SU-DHL-6 (cell line): ENCODE measurements around the gene PRKN.

Experiments used
- CTCF ChIP-seq: fragments of 200-600 bp; sonication (generic); IDR thresholded peaks from one replicate; pipeline ENCODE4 v1.5.1; 2017; ENCODE audit warnings: antibody characterized with exemption, mild to moderate bottlenecking, low read length, moderate library complexity; ENCODE audit not compliant: insufficient read depth, poor library complexity, severe bottlenecking
- EZH2phosphoT487 ChIP-seq: fragments of 200-600 bp; sonication (generic), shearing (Covaris generic); conservative IDR thresholded peaks from 2 replicates; pipeline ENCODE4 v1.6.1; 2018; ENCODE audit warnings: mild to moderate bottlenecking, antibody characterized with exemption, low read length, moderate library complexity, mixed read lengths

GRCh38 chr6:161355696-161356095 lies 1371.9 kb downstream of the PRKN start:
- TF ChIP-seq EZH2phosphoT487 (no peak), CTCF (no peak)
